HEK293 (cell line): ENCODE data around the gene INHBA.

ENCODE experiments used
- CTCF ChIA-PET: fragments of 350-600 bp; formaldehyde crosslinking; extraction: SDS; loops from one replicate; lab custom pipeline; 2021; ENCODE audit warnings: antibody characterized with exemption; lab: Yijun Ruan, JAX
- POLR2A ChIA-PET: fragments of 300-600 bp; formaldehyde crosslinking; extraction: SDS; loops from one replicate; lab custom pipeline; 2020; ENCODE audit warnings: antibody characterized with exemption, inconsistent platforms; lab: Yijun Ruan, JAX
- H3K27ac ChIP-seq: fragments of 200-500 bp; sonication (Bioruptor generic); 2 replicates; pipeline ENCODE4 v1.5.1; 2014; ENCODE audit warnings: low read depth, low read length, control low read depth, inconsistent platforms; ENCODE audit errors: extremely low read depth
- H3K36me3 ChIP-seq, 2 experiments: fragments of 200-500 bp in 1 of 2; sonication (Bioruptor generic) in 1 of 2; 1 replicate in 1 of 2; 2 replicates in 1 of 2; pipeline ENCODE4 v1.5.1; 2014 to 2017; ENCODE audit warnings: inconsistent platforms in 2 of 2, low read length in 2 of 2; ENCODE audit not compliant: control insufficient read depth in 2 of 2, insufficient read depth in 1 of 2
- H3K4me1 ChIP-seq: fragments of 200-500 bp; sonication (Bioruptor generic); 2 replicates; pipeline ENCODE4 v1.5.1; 2014; ENCODE audit warnings: mild to moderate bottlenecking, low read length, inconsistent platforms; ENCODE audit not compliant: control insufficient read depth, insufficient read depth
- H3K4me3 ChIP-seq: 2 replicates; pipeline ENCODE4 v1.5.1; 2011; ENCODE audit warnings: low read depth, mild to moderate bottlenecking, control low read depth, low read length, moderate library complexity
- H3K9me3 ChIP-seq: fragments of 200-500 bp; sonication (Bioruptor generic); 2 replicates; pipeline ENCODE4 v1.5.1; 2014; ENCODE audit warnings: low read depth, low read length, inconsistent platforms; ENCODE audit not compliant: control insufficient read depth, insufficient read depth
- OSR2 ChIP-seq: fragments of 450-650 bp; formaldehyde crosslinking; IDR thresholded peaks from 2 replicates; pipeline ENCODE4 v1.5.1; 2016; ENCODE audit warnings: missing biosample characterization, missing genetic modification characterization
- ZEB2 ChIP-seq: fragments of 450-650 bp; formaldehyde crosslinking; IDR thresholded peaks from 2 replicates; pipeline ENCODE4 v1.5.1; 2016; ENCODE audit warnings: missing biosample characterization, missing genetic modification characterization
- ZNF157 ChIP-seq: fragments of 450-650 bp; formaldehyde crosslinking; IDR thresholded peaks from 2 replicates; pipeline ENCODE4 v1.5.1; 2016; ENCODE audit warnings: missing biosample characterization, missing genetic modification characterization
- ZNF202 ChIP-seq: fragments of 450-650 bp; formaldehyde crosslinking; IDR thresholded peaks from 2 replicates; pipeline ENCODE4 v1.5.1; 2016; ENCODE audit warnings: missing biosample characterization, missing genetic modification characterization, borderline replicate concordance
- ZNF248 ChIP-seq: fragments of 450-650 bp; formaldehyde crosslinking; IDR thresholded peaks from 2 replicates; pipeline ENCODE4 v1.5.1; 2017; ENCODE audit warnings: missing biosample characterization, missing genetic modification characterization
- ZNF335 ChIP-seq: fragments of 450-650 bp; formaldehyde crosslinking; conservative IDR thresholded peaks from 2 replicates; pipeline ENCODE4 v1.5.1; 2016; ENCODE audit warnings: missing biosample characterization, missing genetic modification characterization
- ZNF501 ChIP-seq: fragments of 450-650 bp; formaldehyde crosslinking; IDR thresholded peaks from 2 replicates; pipeline ENCODE4 v1.5.1; 2016; ENCODE audit warnings: missing biosample characterization, missing genetic modification characterization
- ZNF510 ChIP-seq: fragments of 450-650 bp; formaldehyde crosslinking; IDR thresholded peaks from 2 replicates; pipeline ENCODE4 v1.5.1; 2018; ENCODE audit warnings: mild to moderate bottlenecking, missing genetic modification characterization, missing biosample characterization; ENCODE audit not compliant: insufficient replicate concordance
- ZNF514 ChIP-seq: fragments of 450-650 bp; formaldehyde crosslinking; IDR thresholded peaks from 2 replicates; pipeline ENCODE4 v1.5.1; 2016; ENCODE audit warnings: missing biosample characterization, missing genetic modification characterization
- ZNF549 ChIP-seq: fragments of 450-650 bp; IDR thresholded peaks from 2 replicates; pipeline ENCODE4 v1.5.1; 2018; ENCODE audit warnings: missing biosample characterization, missing genetic modification characterization, mild to moderate bottlenecking, inconsistent platforms, moderate library complexity
- ZNF600 ChIP-seq: fragments of 450-650 bp; formaldehyde crosslinking; IDR thresholded peaks from 2 replicates; pipeline ENCODE4 v1.5.1; 2016; ENCODE audit warnings: missing biosample characterization, missing genetic modification characterization
- ZNF610 ChIP-seq: fragments of 450-650 bp; formaldehyde crosslinking; IDR thresholded peaks from 2 replicates; pipeline ENCODE4 v1.5.1; 2016; ENCODE audit warnings: missing biosample characterization, missing genetic modification characterization, borderline replicate concordance
- ZNF654 ChIP-seq: fragments of 450-650 bp; formaldehyde crosslinking; IDR thresholded peaks from 2 replicates; pipeline ENCODE4 v1.5.1; 2016; ENCODE audit warnings: low read depth, missing biosample characterization, missing genetic modification characterization
- ZNF664 ChIP-seq: fragments of 450-650 bp; formaldehyde crosslinking; IDR thresholded peaks from 2 replicates; pipeline ENCODE4 v1.5.1; 2016; ENCODE audit warnings: missing biosample characterization, missing genetic modification characterization
- ZNF677 ChIP-seq: fragments of 450-650 bp; IDR thresholded peaks from 2 replicates; pipeline ENCODE4 v1.5.0; 2018; ENCODE audit warnings: missing biosample characterization, mild to moderate bottlenecking, missing genetic modification characterization, moderate library complexity
- ZSCAN23 ChIP-seq: fragments of 450-650 bp; formaldehyde crosslinking; IDR thresholded peaks from 2 replicates; pipeline ENCODE4 v1.5.1; 2016; ENCODE audit warnings: missing biosample characterization, missing genetic modification characterization
- TF ChIP-seq, protein P1 (sequence below): fragments of 450-650 bp; formaldehyde crosslinking; IDR thresholded peaks from 2 replicates; pipeline ENCODE4 v1.5.1; 2016; ENCODE audit warnings: missing biosample characterization, missing genetic modification characterization
- TF ChIP-seq, protein P2 (sequence below): fragments of 450-650 bp; formaldehyde crosslinking; IDR thresholded peaks from 2 replicates; pipeline ENCODE4 v1.5.1; 2016; ENCODE audit warnings: missing biosample characterization, missing genetic modification characterization
- TF ChIP-seq, protein P3 (sequence below): fragments of 450-650 bp; formaldehyde crosslinking; IDR thresholded peaks from 2 replicates; pipeline ENCODE4 v1.5.1; 2016; ENCODE audit warnings: missing biosample characterization, missing genetic modification characterization
- TF ChIP-seq, protein P4 (sequence below): fragments of 450-650 bp; IDR thresholded peaks from 2 replicates; pipeline ENCODE4 v1.5.1; 2018; ENCODE audit warnings: missing biosample characterization, mild to moderate bottlenecking, missing genetic modification characterization
- TF ChIP-seq, protein P5 (sequence below): fragments of 450-650 bp; formaldehyde crosslinking; IDR thresholded peaks from 2 replicates; pipeline ENCODE4 v1.5.1; 2016; ENCODE audit warnings: missing biosample characterization, missing genetic modification characterization

Gene INHBA

DNA sequence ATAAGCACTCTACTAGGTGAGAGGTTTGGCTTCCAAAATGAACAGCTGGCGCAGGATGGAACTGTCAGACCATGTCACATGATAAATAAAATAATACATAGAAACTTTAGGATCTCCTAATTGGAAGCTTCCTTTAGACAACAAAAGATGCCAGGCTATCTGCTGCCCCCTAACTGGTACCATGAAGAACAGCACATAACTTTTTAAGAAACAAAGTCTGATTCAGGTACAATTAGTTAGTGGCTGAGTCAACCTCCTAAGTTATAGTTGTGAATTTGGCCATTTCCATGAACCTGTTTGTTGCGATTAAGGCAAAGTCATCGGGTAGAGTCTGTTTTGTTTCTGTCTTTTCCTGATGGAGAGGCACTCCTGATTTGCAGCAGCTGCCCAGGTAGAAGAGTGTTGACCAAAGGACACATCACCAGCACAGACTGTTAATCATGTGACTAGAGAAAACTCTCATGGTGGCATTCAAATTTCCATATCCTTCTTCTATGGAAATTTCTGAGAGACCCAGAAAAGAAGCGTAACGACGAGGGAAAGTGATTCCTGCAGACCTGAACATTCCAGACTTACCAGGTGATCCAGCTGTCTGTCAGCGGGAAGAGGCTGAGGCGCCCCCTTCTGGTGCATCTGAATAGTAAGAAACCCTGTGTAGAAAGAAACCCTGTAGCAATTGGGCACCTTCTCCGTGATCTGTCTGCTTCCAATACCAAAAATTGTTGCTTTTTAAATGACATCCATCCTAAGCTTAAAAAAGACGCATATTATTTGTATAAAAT is 8.6 kb upstream of the INHBA start:
- no peaks in the 10 kb centered on the region for H3K4me1 ChIP-seq
- H3K27ac ChIP-seq = no peak overlapping the region
- 0 out of 2 replicates have a peak, but pooled peaks have one; percentile 26 for TF ChIP-seq ZNF677
- TF ChIP-seq, protein P1, sequence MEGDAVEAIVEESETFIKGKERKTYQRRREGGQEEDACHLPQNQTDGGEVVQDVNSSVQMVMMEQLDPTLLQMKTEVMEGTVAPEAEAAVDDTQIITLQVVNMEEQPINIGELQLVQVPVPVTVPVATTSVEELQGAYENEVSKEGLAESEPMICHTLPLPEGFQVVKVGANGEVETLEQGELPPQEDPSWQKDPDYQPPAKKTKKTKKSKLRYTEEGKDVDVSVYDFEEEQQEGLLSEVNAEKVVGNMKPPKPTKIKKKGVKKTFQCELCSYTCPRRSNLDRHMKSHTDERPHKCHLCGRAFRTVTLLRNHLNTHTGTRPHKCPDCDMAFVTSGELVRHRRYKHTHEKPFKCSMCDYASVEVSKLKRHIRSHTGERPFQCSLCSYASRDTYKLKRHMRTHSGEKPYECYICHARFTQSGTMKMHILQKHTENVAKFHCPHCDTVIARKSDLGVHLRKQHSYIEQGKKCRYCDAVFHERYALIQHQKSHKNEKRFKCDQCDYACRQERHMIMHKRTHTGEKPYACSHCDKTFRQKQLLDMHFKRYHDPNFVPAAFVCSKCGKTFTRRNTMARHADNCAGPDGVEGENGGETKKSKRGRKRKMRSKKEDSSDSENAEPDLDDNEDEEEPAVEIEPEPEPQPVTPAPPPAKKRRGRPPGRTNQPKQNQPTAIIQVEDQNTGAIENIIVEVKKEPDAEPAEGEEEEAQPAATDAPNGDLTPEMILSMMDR (tag by site-specific recombination) = no peak
- TF ChIP-seq ZNF654 = peak; percentile 29
- TF ChIP-seq, protein P2, sequence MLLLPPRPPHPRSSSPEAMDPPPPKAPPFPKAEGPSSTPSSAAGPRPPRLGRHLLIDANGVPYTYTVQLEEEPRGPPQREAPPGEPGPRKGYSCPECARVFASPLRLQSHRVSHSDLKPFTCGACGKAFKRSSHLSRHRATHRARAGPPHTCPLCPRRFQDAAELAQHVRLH (tag by site-specific recombination) = 0 out of 2 replicates have a peak, but pooled peaks have one; percentile 16
- 0 out of 2 replicates have a peak, but pooled peaks have one; percentile 17 for TF ChIP-seq ZNF600 (tag by site-specific recombination)
- 0 out of 2 replicates have a peak, but pooled peaks have one; percentile 38 for TF ChIP-seq ZEB2 (tag by site-specific recombination)
- TF ChIP-seq ZNF202 (tag by site-specific recombination) = no peak
- ChIA-PET CTCF (interaction anchor here (0.6 to 3.8 kb wide), 30 partner anchors 9 to 1637 kb away, joined by 3 to 17 read pairs (median 3); partner anchors contain the start of gene INHBA), POLR2A (no interaction called here)
- H3K4me3 ChIP-seq = no peak overlapping the region
- H3K36me3 ChIP-seq = no peaks in the 10 kb centered on the region
- H3K9me3 ChIP-seq = no peaks in the 10 kb centered on the region

DNA sequence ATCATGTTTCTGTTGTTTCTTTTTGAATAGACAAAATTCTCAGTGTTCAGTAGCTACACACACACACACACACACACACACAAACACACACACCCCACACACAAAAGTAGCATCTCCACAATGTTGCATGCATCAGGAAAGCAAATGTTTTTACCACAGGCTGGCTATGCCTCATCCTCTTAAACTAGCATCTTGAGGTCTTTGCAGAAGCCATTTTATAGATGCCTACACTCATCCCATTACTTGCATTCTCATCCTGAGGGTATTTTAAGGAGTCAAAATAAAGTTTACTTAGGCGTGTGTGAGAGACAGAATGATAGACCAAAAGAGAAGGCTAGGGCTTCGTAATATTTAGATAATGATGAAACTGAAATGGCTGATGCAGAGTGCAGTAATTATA is 7.9 kb upstream of the INHBA start:
- H3K9me3 ChIP-seq = no peaks in the 10 kb centered on the region
- H3K27ac ChIP-seq = no peak overlapping the region
- CTCF ChIA-PET = interaction anchor here (0.6 to 3.8 kb wide), 23 partner anchors 8 to 1512 kb away, joined by 3 to 17 read pairs (median 3); partner anchors contain the start of gene INHBA
- no peak overlapping the region for H3K4me3 ChIP-seq
- H3K36me3 ChIP-seq = no peaks in the 10 kb centered on the region
- peak; percentile 45; the same call in 1 of the 2 replicates for TF ChIP-seq ZNF335 (tag by site-specific recombination)
- TF ChIP-seq, protein P3, sequence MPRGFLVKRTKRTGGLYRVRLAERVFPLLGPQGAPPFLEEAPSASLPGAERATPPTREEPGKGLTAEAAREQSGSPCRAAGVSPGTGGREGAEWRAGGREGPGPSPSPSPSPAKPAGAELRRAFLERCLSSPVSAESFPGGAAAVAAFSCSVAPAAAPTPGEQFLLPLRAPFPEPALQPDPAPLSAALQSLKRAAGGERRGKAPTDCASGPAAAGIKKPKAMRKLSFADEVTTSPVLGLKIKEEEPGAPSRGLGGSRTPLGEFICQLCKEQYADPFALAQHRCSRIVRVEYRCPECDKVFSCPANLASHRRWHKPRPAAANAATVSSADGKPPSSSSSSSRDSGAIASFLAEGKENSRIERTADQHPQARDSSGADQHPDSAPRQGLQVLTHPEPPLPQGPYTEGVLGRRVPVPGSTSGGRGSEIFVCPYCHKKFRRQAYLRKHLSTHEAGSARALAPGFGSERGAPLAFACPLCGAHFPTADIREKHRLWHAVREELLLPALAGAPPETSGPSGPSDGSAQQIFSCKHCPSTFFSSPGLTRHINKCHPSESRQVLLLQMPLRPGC (tag by site-specific recombination) = no peak
- TF ChIP-seq, all 188 proteins: peak for 1
- H3K4me1 ChIP-seq = no peaks in the 10 kb centered on the region
- POLR2A ChIA-PET = interaction anchor here (0.6 kb wide), 1 partner anchor 1254 kb away, joined by 3 read pairs; no protein-coding TSS in a partner anchor

DNA sequence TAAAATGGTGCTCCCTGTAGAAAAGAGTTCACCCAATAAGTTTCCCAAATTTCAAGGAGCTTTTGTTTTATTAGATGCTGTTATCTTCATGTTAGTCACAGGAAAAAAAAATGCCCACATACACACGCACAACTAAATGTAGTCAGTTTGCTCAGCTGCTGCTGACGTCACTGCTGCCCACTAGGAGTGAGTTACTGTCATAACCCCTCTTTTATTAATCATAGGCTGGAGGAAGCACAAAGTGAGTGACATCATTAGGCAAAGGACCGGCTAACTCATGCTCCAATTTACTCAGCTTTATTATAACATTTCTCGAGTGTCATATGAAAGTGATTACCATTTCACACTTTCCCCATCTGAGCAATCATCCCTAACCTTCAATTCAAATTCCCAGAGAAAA is 6.7 kb upstream of the INHBA start:
- POLR2A ChIA-PET = interaction anchor here (0.9 kb wide), 1 partner anchor 1384 kb away, joined by 3 read pairs; no protein-coding TSS in a partner anchor
- no peaks in the 10 kb centered on the region for H3K9me3 ChIP-seq
- CTCF ChIA-PET = interaction anchor here (0.6 to 3.8 kb wide), 11 partner anchors 10 to 1477 kb away, joined by 3 to 17 read pairs (median 4); no protein-coding TSS in a partner anchor
- no peaks in the 10 kb centered on the region for H3K4me1 ChIP-seq
- H3K36me3 ChIP-seq = no peaks in the 10 kb centered on the region
- no peak overlapping the region for H3K4me3 ChIP-seq
- H3K27ac ChIP-seq = no peak overlapping the region
- TF ChIP-seq ZNF157 (tag by site-specific recombination) (no peak), ZNF501 (tag by site-specific recombination) (no peak), ZNF248 (no peak), ZNF549 (tag by site-specific recombination) (no peak), ZNF664 (tag by site-specific recombination) (no peak), ZNF510 (no peak), ZNF610 (no peak), OSR2 (tag by site-specific recombination) (peak; percentile 34; the same call in 1 of the 2 replicates), ZNF514 (no peak), ZSCAN23 (tag by site-specific recombination) (0 out of 2 replicates have a peak, but pooled peaks have one; percentile 35)
- TF ChIP-seq, protein P4, sequence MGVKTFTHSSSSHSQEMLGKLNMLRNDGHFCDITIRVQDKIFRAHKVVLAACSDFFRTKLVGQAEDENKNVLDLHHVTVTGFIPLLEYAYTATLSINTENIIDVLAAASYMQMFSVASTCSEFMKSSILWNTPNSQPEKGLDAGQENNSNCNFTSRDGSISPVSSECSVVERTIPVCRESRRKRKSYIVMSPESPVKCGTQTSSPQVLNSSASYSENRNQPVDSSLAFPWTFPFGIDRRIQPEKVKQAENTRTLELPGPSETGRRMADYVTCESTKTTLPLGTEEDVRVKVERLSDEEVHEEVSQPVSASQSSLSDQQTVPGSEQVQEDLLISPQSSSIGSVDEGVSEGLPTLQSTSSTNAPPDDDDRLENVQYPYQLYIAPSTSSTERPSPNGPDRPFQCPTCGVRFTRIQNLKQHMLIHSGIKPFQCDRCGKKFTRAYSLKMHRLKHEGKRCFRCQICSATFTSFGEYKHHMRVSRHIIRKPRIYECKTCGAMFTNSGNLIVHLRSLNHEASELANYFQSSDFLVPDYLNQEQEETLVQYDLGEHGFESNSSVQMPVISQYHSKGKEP (tag by site-specific recombination) = no peak
- TF ChIP-seq, protein P5, sequence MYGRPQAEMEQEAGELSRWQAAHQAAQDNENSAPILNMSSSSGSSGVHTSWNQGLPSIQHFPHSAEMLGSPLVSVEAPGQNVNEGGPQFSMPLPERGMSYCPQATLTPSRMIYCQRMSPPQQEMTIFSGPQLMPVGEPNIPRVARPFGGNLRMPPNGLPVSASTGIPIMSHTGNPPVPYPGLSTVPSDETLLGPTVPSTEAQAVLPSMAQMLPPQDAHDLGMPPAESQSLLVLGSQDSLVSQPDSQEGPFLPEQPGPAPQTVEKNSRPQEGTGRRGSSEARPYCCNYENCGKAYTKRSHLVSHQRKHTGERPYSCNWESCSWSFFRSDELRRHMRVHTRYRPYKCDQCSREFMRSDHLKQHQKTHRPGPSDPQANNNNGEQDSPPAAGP (tag by site-specific recombination) = no peak
